Measurements from ENCODE around the gene RTTN.

GRCh38 chr18:70072678-70073077 lies 132.8 kb downstream of the RTTN start:
- no peak for TF ChIP-seq CTCF (optimal IDR thresholded peaks at IDR 0.05 in 1 of 3, IDR thresholded peaks at IDR 0.05 in 1 of 3, conservative IDR thresholded peaks at IDR 0.05 in 1 of 3; ENCODE audit: extremely low read depth in 1 of 3, insufficient read depth in 2 of 3, low read length in 3 of 3)
- TF ChIP-seq EZH2 (IDR thresholded peaks at IDR 0.05; ENCODE audit: low read length) = no peak

Data from keratinocyte (primary cell).